Endothelial cell of umbilical vein (primary cell): ENCODE results near the gene PPHLN1. TPM values are rescaled to one million over a fixed set of nuclear protein-coding genes. Genes with fewer than 3 reads are reported as not detected.
"Not testable (repeated sequence)": the region's sequence is repeated elsewhere in the genome, so short reads cannot be mapped to it uniquely, and the experiment has no call there.

Experiments
- BruUV-seq: library from RNA; stranded (reverse); fragments of 400-500 nt; replicated peaks from 2 replicates; lab custom pipeline; 2021; lab: Mats Ljungman, UMichigan
- CTCF ChIA-PET: fragments of 300-600, 350-600 bp; sonication (Branson Sonifier 250); formaldehyde crosslinking; loops from one replicate; lab custom pipeline; 2021; ENCODE audit warnings: antibody characterized with exemption, inconsistent platforms; lab: Charles Lee
- POLR2A ChIA-PET: fragments of 300-600, 350-600 bp; sonication (Branson Sonifier 250); formaldehyde crosslinking; loops from one replicate; lab custom pipeline; 2021; ENCODE audit warnings: antibody characterized with exemption, inconsistent platforms; lab: Charles Lee
- DNase-seq: peaks from one replicate; pipeline ENCODE4 v3.0.0-alpha.2; 2011; ENCODE audit warnings: low read depth, low spot score
- FAIRE-seq: peaks from 2 replicates; lab custom pipeline; 2011; peaks lifted over from hg19 to GRCh38; lab: Jason Lieb, UNC
- H2AFZ ChIP-seq: 2 replicates; pipeline ENCODE4 v1.6.0; 2012; ENCODE audit warnings: low read depth, low read length, control low read depth, inconsistent platforms
- H3K27ac ChIP-seq: 2 replicates; pipeline ENCODE4 v1.5.1; 2011; ENCODE audit warnings: low read depth, mild to moderate bottlenecking, control low read depth, low read length, moderate library complexity; ENCODE audit not compliant: insufficient read depth
- H3K27me3 ChIP-seq, 2 experiments: 2 replicates each; pipeline versions ENCODE4 v1.6.0 to v1.6.1; 2011; ENCODE audit warnings: low read length in 2 of 2, mixed read lengths in 1 of 2; ENCODE audit not compliant: control insufficient read depth in 2 of 2, insufficient read depth in 2 of 2
- H3K36me3 ChIP-seq, 2 experiments: 2 replicates in 1 of 2; 3 replicates in 1 of 2; pipeline ENCODE4 v1.5.1; 2011; ENCODE audit warnings: low read length in 2 of 2, mild to moderate bottlenecking in 1 of 2, moderate library complexity in 1 of 2; ENCODE audit not compliant: control insufficient read depth in 2 of 2, insufficient read depth in 2 of 2; ENCODE audit errors: extremely low read depth in 1 of 2
- H3K4me1 ChIP-seq: 3 replicates; pipeline ENCODE4 v1.5.1; 2011; ENCODE audit warnings: mild to moderate bottlenecking, low read length; ENCODE audit not compliant: control insufficient read depth, insufficient read depth; ENCODE audit errors: extremely low read depth
- H3K4me2 ChIP-seq: 2 replicates; pipeline ENCODE4 v1.6.1; 2011; ENCODE audit warnings: low read length, control low read depth, mixed read lengths; ENCODE audit not compliant: insufficient read depth
- H3K4me3 ChIP-seq, 3 experiments: fragments of 200-600 bp in 1 of 3; sonication (generic), shearing (Covaris generic) in 1 of 3; replicated peaks in 1 of 3; 2 replicates each; pipeline ENCODE4 v1.5.1; 2011 to 2016; ENCODE audit warnings: control low read depth in 3 of 3, low read length in 3 of 3, mild to moderate bottlenecking in 2 of 3, inconsistent platforms in 1 of 3, low read depth in 1 of 3, moderate library complexity in 1 of 3; ENCODE audit not compliant: insufficient read depth in 1 of 3
- H3K79me2 ChIP-seq: 2 replicates; pipeline ENCODE4 v1.6.0; 2012; ENCODE audit warnings: low read length, inconsistent platforms; ENCODE audit not compliant: control insufficient read depth, insufficient read depth
- H3K9ac ChIP-seq: replicated peaks from 2 replicates; pipeline ENCODE3; 2011; ENCODE audit warnings: low read length, control low read depth; ENCODE audit not compliant: insufficient read depth; ENCODE audit errors: extremely low read depth
- H3K9me1 ChIP-seq: replicated peaks from 3 replicates; pipeline ENCODE4 v1.6.0; 2011; ENCODE audit warnings: mild to moderate bottlenecking, low read length; ENCODE audit not compliant: control insufficient read depth, insufficient read depth; ENCODE audit errors: extremely low read depth
- H3K9me3 ChIP-seq: replicated peaks from 2 replicates; pipeline ENCODE4 v1.5.1; 2012; ENCODE audit warnings: low read length, inconsistent platforms; ENCODE audit not compliant: control insufficient read depth, insufficient read depth
- H4K20me1 ChIP-seq: replicated peaks from 2 replicates; pipeline ENCODE3; 2011; ENCODE audit warnings: mild to moderate bottlenecking, low read length; ENCODE audit not compliant: control insufficient read depth, insufficient read depth; ENCODE audit errors: extremely low read depth
- POLR2A ChIP-seq: IDR thresholded peaks from 2 replicates; pipeline ENCODE4 v1.6.1; 2012; ENCODE audit warnings: low read depth, mild to moderate bottlenecking, control low read depth, low read length
- dilution Hi-C: fragments of 300-500 bp; cut with MboI; formaldehyde crosslinking; loops from one replicate; pipeline ENCODE4 v1.15.0; 2019; ENCODE audit warnings: low sequenced_read_pairs; ENCODE audit not compliant: extremely low pct_ligation_motif_present
- intact Hi-C: fragments of 100-400 bp; cut with micrococcal nuclease; formaldehyde crosslinking; loops from one replicate; pipeline ENCODE4 v1.10.0; 2022
- polyA plus RNA-seq, 4 experiments: library from polyadenylated mRNA; depleted of rRNA in 3 of 4; stranded (reverse) in 3 of 4; unstranded in 1 of 4; fragments of >200 nt; gene quantifications; 2 replicates each; pipeline versions ENCODE4 v1.2.1 to v1.2.3, GENCODE V29; 2011 to 2012; ENCODE audit warnings: missing spikeins in 1 of 4
- total RNA-seq: library from RNA; stranded (reverse); gene quantifications from 2 replicates; pipeline ENCODE4 v1.2.3, GENCODE V29; 2021
- TF ChIP-seq, protein P1 (sequence below): IDR thresholded peaks from 2 replicates; pipeline ENCODE4 v1.6.1; 2011; ENCODE audit not compliant: insufficient read depth, insufficient read length

The PPHLN1 gene
- total and polyA plus RNA-seq, 2 donors (not counting 3 experiments of a cell fraction or from before 2014, with no cell fraction given), result 23.4 to 62.2 TPM

DNA sequence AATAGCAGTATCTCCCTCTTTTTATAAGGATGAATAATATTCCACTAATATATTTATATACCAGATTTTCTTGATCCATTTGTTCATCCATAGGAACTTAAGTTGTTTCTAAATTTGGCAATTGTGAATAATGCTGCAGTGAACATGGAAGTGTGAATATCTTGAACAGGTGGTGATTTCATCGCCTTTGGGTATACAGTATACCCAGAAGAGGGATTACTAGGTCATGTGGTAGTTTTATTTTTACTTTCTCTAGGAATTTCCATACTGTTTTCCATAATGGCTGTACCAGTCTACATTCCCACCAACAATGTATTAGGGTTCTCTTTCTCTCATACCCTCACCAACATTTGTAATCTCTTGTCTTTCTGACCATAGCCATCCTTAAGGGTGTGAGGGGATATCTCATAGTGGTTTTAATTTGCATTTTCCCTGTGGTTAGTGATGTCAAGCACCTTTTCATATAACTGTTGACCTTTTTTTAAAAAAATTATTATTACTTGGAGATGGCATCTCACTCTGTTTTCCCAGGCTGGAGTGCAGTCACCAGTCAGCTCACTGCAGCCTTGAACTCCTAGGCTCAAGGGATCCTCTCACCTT lies 20.5 kb downstream of the PPHLN1 start:
- TF ChIP-seq POLR2A, result no peak
- TF ChIP-seq, protein P1, sequence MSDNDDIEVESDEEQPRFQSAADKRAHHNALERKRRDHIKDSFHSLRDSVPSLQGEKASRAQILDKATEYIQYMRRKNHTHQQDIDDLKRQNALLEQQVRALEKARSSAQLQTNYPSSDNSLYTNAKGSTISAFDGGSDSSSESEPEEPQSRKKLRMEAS, result no peak
- H3K4me1 ChIP-seq, result no peaks in the 10 kb centered on the region
- H3K27me3 ChIP-seq, result no peaks in the 10 kb centered on the region
- CTCF ChIA-PET, result interaction anchor here (0.9 kb wide), 1 partner anchor 11 kb away, joined by 3 read pairs; no protein-coding TSS in a partner anchor
- POLR2A ChIA-PET, result no interaction called here
- no peak overlapping the region for H3K4me2 ChIP-seq
- H3K9me1 ChIP-seq, result no peaks in the 10 kb centered on the region
- intact Hi-C loops (no loop called here), dilution Hi-C loops (no loop called here)
- peaks cover 5% of the 10 kb centered on the region for H4K20me1 ChIP-seq
- no peak for FAIRE-seq
- no peaks in the 10 kb centered on the region for H3K36me3 ChIP-seq
- no peak for DNase-seq
- H3K9ac ChIP-seq, result no peak overlapping the region
- H3K4me3 ChIP-seq, result no peak overlapping the region
- H3K79me2 ChIP-seq, result peaks cover 52% of the 10 kb centered on the region
- no peak overlapping the region for H2AFZ ChIP-seq
- H3K27ac ChIP-seq, result no peak overlapping the region
- no TSS peak for BruUV-seq
- H3K9me3 ChIP-seq, result no peaks in the 10 kb centered on the region

DNA sequence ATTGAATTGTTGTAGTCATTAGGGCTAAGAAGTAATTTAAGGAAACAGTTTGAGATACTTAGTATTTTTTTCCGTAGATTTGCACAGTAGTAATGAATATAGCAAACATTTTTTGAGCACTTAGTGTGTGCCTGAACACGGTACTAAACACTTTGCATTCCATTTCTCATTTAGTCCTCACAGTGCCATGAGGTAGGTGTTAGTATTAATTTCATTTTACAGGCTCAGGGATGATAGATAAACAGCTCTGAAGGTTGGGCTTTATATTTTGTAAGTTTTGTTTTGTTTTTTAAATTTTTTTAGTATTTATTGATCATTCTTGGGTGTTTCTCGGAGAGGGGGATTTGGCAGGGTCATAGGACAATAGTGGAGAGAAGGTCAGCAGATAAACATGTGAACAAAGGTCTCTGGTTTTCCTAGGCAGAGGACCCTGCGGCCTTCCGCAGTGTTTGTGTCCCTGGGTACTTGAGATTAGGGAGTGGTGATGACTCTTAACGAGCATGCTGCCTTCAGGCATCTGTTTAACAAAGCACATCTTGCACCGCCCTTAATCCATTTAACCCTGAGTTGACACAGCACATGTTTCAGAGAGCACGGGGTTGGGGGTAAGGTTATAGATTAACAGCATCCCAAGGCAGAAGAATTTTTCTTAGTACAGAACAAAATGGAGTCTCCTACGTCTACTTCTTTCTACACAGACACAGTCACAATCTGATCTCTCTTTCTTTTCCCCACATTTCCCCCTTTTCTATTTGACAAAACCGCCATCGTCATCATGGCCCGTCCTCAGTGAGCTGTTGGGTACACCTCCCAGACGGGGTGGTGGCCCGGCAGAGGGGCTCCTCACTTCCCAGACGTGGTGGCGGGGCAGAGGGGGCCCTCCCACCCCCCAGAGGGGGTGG lies 23.4 kb downstream of the PPHLN1 start:
- H3K27me3 ChIP-seq, H4K20me1 ChIP-seq, H3K9me1 ChIP-seq, intact Hi-C loops, H3K4me1 ChIP-seq, CTCF ChIA-PET, H3K4me2 ChIP-seq, FAIRE-seq, H3K9me3 ChIP-seq, H2AFZ ChIP-seq, H3K9ac ChIP-seq, POLR2A ChIA-PET, dilution Hi-C loops, H3K4me3 ChIP-seq, H3K36me3 ChIP-seq, H3K27ac ChIP-seq, BruUV-seq, DNase-seq: not testable (repeated sequence)
- peaks cover 35% of the 10 kb centered on the region for H3K79me2 ChIP-seq

DNA sequence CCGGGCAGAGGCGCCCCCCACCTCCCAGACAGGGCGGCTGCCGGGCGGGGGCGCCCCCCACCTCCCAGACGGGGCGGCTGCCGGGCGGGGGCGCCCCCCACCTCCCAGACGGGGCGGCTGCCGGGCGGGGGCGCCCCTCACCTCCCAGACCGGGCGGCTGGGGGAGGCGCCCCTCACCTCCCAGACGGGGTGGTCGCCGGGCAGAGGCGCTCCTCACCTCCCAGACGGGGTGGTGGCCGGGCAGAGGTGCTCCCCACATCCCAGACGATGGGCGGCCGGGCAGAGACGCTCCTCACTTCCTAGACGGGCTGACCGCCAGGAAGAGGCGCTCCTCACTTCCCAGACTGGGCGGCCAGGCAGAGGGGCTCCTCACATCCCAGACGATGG lies 24.0 kb downstream of the PPHLN1 start:
- H3K9me3 ChIP-seq, H3K36me3 ChIP-seq, POLR2A ChIA-PET, CTCF ChIA-PET, H3K4me2 ChIP-seq, H2AFZ ChIP-seq, DNase-seq, H4K20me1 ChIP-seq, dilution Hi-C loops, H3K27ac ChIP-seq, FAIRE-seq, H3K27me3 ChIP-seq, H3K9ac ChIP-seq, BruUV-seq, H3K9me1 ChIP-seq, H3K4me1 ChIP-seq, H3K4me3 ChIP-seq, intact Hi-C loops: not testable (repeated sequence)
- peaks cover 31% of the 10 kb centered on the region for H3K79me2 ChIP-seq
